GM23338 (cell line): ENCODE data around the gene SCGN. TPM values are rescaled to one million over a fixed set of nuclear protein-coding genes. Genes with fewer than 3 reads are reported as not detected.

ENCODE experiments used
- ATAC-seq: fragments of 200-7000 bp; cut with Tn5 transposase; 3 replicates; pipeline ENCODE4 v1.9.1; 2020
- DNase-seq: peaks from one replicate; pipeline ENCODE4 v3.0.0-alpha.2; 2015; ENCODE audit warnings: low spot score
- H2AFZ ChIP-seq: fragments of 200-600 bp; sonication (generic); 2 replicates; pipeline ENCODE4 v1.8.0; 2016; ENCODE audit warnings: antibody characterized with exemption, mild to moderate bottlenecking, moderate library complexity
- H3F3A ChIP-seq: fragments of 200-600 bp; sonication (generic); replicated peaks from 2 replicates; pipeline ENCODE4 v1.8.0; 2017; ENCODE audit warnings: antibody characterized with exemption, mixed run types, low read depth
- H3K27ac ChIP-seq: fragments of 200-600 bp; sonication (generic); 2 replicates; pipeline ENCODE4 v1.6.1; 2016; ENCODE audit warnings: low read depth
- H3K27me3 ChIP-seq: fragments of 200-600 bp; sonication (generic); 2 replicates; pipeline ENCODE4 v1.8.0; 2016; ENCODE audit warnings: mild to moderate bottlenecking, mixed run types, moderate library complexity; ENCODE audit not compliant: insufficient read depth
- H3K36me3 ChIP-seq: fragments of 200-600 bp; sonication (generic); 2 replicates; pipeline ENCODE4 v1.8.0; 2016; ENCODE audit warnings: mild to moderate bottlenecking; ENCODE audit not compliant: insufficient read depth
- H3K4me1 ChIP-seq: fragments of 200-600 bp; sonication (generic); 2 replicates; pipeline ENCODE4 v1.8.0; 2016; ENCODE audit warnings: mild to moderate bottlenecking, moderate library complexity; ENCODE audit not compliant: insufficient read depth
- H3K4me2 ChIP-seq: fragments of 200-600 bp; sonication (generic); 2 replicates; pipeline ENCODE4 v1.7.1; 2017; ENCODE audit warnings: mixed run types
- H3K4me3 ChIP-seq: fragments of 200-600 bp; sonication (generic); 2 replicates; pipeline ENCODE4 v1.6.1; 2016; ENCODE audit warnings: mixed run types
- H3K79me2 ChIP-seq: fragments of 200-600 bp; sonication (generic); replicated peaks from 2 replicates; pipeline ENCODE4 v1.8.0; 2017; ENCODE audit warnings: mild to moderate bottlenecking; ENCODE audit not compliant: insufficient read depth
- H3K9me2 ChIP-seq: fragments of 200-600 bp; sonication (generic); 2 replicates; pipeline ENCODE4 v1.8.0; 2017; ENCODE audit not compliant: insufficient read depth
- H4K20me1 ChIP-seq: fragments of 200-600 bp; sonication (generic); replicated peaks from 2 replicates; pipeline ENCODE4 v1.8.0; 2017; ENCODE audit warnings: mild to moderate bottlenecking; ENCODE audit not compliant: insufficient read depth
- H3K27ac Mint-ChIP-seq: 2 replicates; pipeline ENCODE4 v1.8.0; 2020; ENCODE audit warnings: inconsistent platforms, mild to moderate bottlenecking, moderate library complexity, mixed read lengths
- H3K27me3 Mint-ChIP-seq: 3 replicates; pipeline ENCODE4 v1.8.0; 2022; ENCODE audit warnings: low read depth, mild to moderate bottlenecking, moderate library complexity, mixed read lengths, inconsistent platforms; ENCODE audit not compliant: insufficient read depth, poor library complexity
- H3K36me3 Mint-ChIP-seq: 3 replicates; pipeline ENCODE4 v1.8.0; 2021; ENCODE audit warnings: low read depth, mild to moderate bottlenecking, inconsistent platforms, moderate library complexity, mixed read lengths
- H3K4me1 Mint-ChIP-seq: 3 replicates; pipeline ENCODE4 v1.8.0; 2020; ENCODE audit warnings: mild to moderate bottlenecking, inconsistent platforms, mixed read lengths
- H3K4me3 Mint-ChIP-seq: 3 replicates; pipeline ENCODE4 v1.8.0; 2021; ENCODE audit warnings: moderate library complexity, mild to moderate bottlenecking, inconsistent platforms, mixed read lengths
- H3K9me3 Mint-ChIP-seq: 3 replicates; pipeline ENCODE4 v1.8.0; 2020; ENCODE audit warnings: moderate library complexity, mild to moderate bottlenecking, inconsistent platforms, mixed read lengths
- CREB1 ChIP-seq: fragments of 250-450 bp; sonication (Bioruptor Pico); IDR thresholded peaks from 2 replicates; pipeline ENCODE4 v1.5.0; 2020; ENCODE audit warnings: low read depth, mild to moderate bottlenecking, moderate library complexity
- CTCF ChIP-seq, 2 experiments: fragments of 200-600 bp in 1 of 2; sonication (generic) in 1 of 2; conservative IDR thresholded peaks; 2 replicates each; pipeline versions ENCODE4 v1.5.1 to v1.6.1; 2016 to 2017; ENCODE audit warnings: antibody characterized with exemption in 2 of 2, low read depth in 2 of 2, mild to moderate bottlenecking in 2 of 2, moderate library complexity in 1 of 2
- EZH2 ChIP-seq: fragments of 200-600 bp; sonication (generic); IDR thresholded peaks from one replicate; pipeline ENCODE4 v1.8.0; 2017; ENCODE audit warnings: antibody characterized with exemption, mild to moderate bottlenecking, low read depth; ENCODE audit not compliant: unreplicated experiment
- EZH2phosphoT487 ChIP-seq: fragments of 200-600 bp; sonication (generic); IDR thresholded peaks from one replicate; pipeline ENCODE4 v1.8.1; 2018; ENCODE audit warnings: antibody characterized with exemption; ENCODE audit not compliant: unreplicated experiment
- NANOG ChIP-seq: IDR thresholded peaks from 2 replicates; pipeline ENCODE4 v1.6.1; 2016; ENCODE audit warnings: antibody characterized with exemption, borderline replicate concordance
- POLR2AphosphoS5 ChIP-seq: IDR thresholded peaks from 2 replicates; pipeline ENCODE4 v1.6.1; 2016; ENCODE audit warnings: antibody characterized with exemption, low read depth
- REST ChIP-seq: IDR thresholded peaks from one replicate; pipeline ENCODE4 v1.6.1; 2018; ENCODE audit warnings: antibody characterized with exemption; ENCODE audit not compliant: unreplicated experiment
- STAT1 ChIP-seq: IDR thresholded peaks from one replicate; pipeline ENCODE4 v1.6.1; 2016; ENCODE audit warnings: antibody characterized with exemption; ENCODE audit not compliant: unreplicated experiment
- ZNF114 ChIP-seq: fragments of 250-450 bp; sonication (Bioruptor Pico); IDR thresholded peaks from 2 replicates; pipeline ENCODE4 v1.5.0; 2020; ENCODE audit warnings: mild to moderate bottlenecking, moderate library complexity
- ZNF331 ChIP-seq: fragments of 250-450 bp; sonication (Bioruptor Pico); IDR thresholded peaks from 2 replicates; pipeline ENCODE4 v1.5.0; 2020; ENCODE audit warnings: low read depth, mild to moderate bottlenecking, moderate library complexity
- ZNF462 ChIP-seq: fragments of 250-450 bp; sonication (Bioruptor Pico); IDR thresholded peaks from 2 replicates; pipeline ENCODE4 v1.5.0; 2020; ENCODE audit warnings: mild to moderate bottlenecking, moderate library complexity
- polyA plus RNA-seq: library from polyadenylated mRNA; unstranded; fragments of >200 nt; fragmentation: Nextera tagmentation; extraction: Ambion mirVana; gene quantifications from 2 replicates; pipeline ENCODE4 v1.2.1, GENCODE V29; 2016
- total RNA-seq: library from RNA; depleted of rRNA; stranded (reverse); fragments of >200 nt; shearing (Covaris generic); gene quantifications from 2 replicates; pipeline ENCODE4 v1.2.3, GENCODE V29; 2014

SCGN gene
- total and polyA plus RNA-seq, 2 experiments from 2014 or later, result not detected

GRCh38 chr6:25682324-25682723 is 30.3 kb downstream of the SCGN start (continued):
- TF ChIP-seq REST (no peak), CREB1 (no peak), ZNF462 (CRISPR knock-in tag) (no peak), ZNF114 (no peak)

- no peak overlapping the region for H3K27ac Mint-ChIP-seq
- Histone ChIP-seq H3K36me3 (no peaks in the 10 kb centered on the region; the same call in 1 of the 2 replicates), H3K9me2 (no peaks in the 10 kb centered on the region), H3K4me1 (no peaks in the 10 kb centered on the region), H3K4me2 (no peak overlapping the region), H4K20me1 (no peaks in the 10 kb centered on the region), H3K4me3 (no peak overlapping the region), H3K27me3 (no peaks in the 10 kb centered on the region), H3K27ac (no peak overlapping the region), H3F3A (no peaks in the 10 kb centered on the region), H3K79me2 (no peaks in the 10 kb centered on the region), H2AFZ (no peak overlapping the region)
- H3K4me1 Mint-ChIP-seq, result no peaks in the 10 kb centered on the region
- H3K36me3 Mint-ChIP-seq, result no peaks in the 10 kb centered on the region
- H3K9me3 Mint-ChIP-seq, result no peaks in the 10 kb centered on the region
- H3K4me3 Mint-ChIP-seq, result no peak overlapping the region
- TF ChIP-seq ZNF331 (CRISPR knock-in tag) (no peak), ZNF114 (no peak), EZH2 (no peak), POLR2AphosphoS5 (no peak), CTCF (conservative IDR thresholded peaks at IDR 0.05; ENCODE audit: low read depth in 2 of 2) (no peak), EZH2phosphoT487 (no peak), STAT1 (no peak), CREB1 (no peak), NANOG (no peak)
- ATAC-seq (no peak), DNase-seq (no peak)
- no peaks in the 10 kb centered on the region for H3K27me3 Mint-ChIP-seq
Observed at GRCh38 chr6:25684565-25684964, 32.5 kb downstream of the SCGN start.
